ENCODE data around the gene CCDC34.
A peak's percentile ranks its signal among the peaks of the same experiment; 100 is the strongest.
"Not testable (repeated sequence)": the region's sequence is repeated elsewhere in the genome, so short reads cannot be mapped to it uniquely, and the experiment has no call there.

Gene CCDC34

GRCh38 chr11:27334764-27335163, 28.3 kb downstream of the CCDC34 start:
- not testable (repeated sequence) for H3K4me3 ChIP-seq, H3K27ac ChIP-seq

GRCh38 chr11:27331981-27332380, 31.0 kb downstream of the CCDC34 start:
- Histone ChIP-seq H3K27ac (no peak overlapping the region), H3K4me3 (no peak overlapping the region)

GRCh38 chr11:27330633-27331270, 32.3 kb downstream of the CCDC34 start:
- H3K27ac ChIP-seq = no peak overlapping the region

GRCh38 chr11:27329867-27330632, 33.0 kb downstream of the CCDC34 start:
- Histone ChIP-seq H3K27ac (no peak overlapping the region), H3K4me3 (no peak overlapping the region)

More at GRCh38 chr11:27330633-27331270, 32.3 kb downstream of the CCDC34 start:
- no peak overlapping the region for H3K4me3 ChIP-seq

GRCh38 chr11:27328614-27329013, 34.4 kb downstream of the CCDC34 start:
- H3K27ac ChIP-seq = peak overlapping the region in 2 of 21 experiments; percentile 2 to 34

GRCh38 chr11:27327064-27327463, 36.0 kb downstream of the CCDC34 start:
- not testable (repeated sequence) for H3K4me3 ChIP-seq, H3K27ac ChIP-seq

More at GRCh38 chr11:27328614-27329013, 34.4 kb downstream of the CCDC34 start:
- H3K4me3 ChIP-seq = no peak overlapping the region

GRCh38 chr11:27322196-27322595, 40.8 kb downstream of the CCDC34 start:
- H3K27ac ChIP-seq, H3K4me3 ChIP-seq: not testable (repeated sequence)

GRCh38 chr11:27321340-27321739, 41.7 kb downstream of the CCDC34 start:
- H3K4me3 ChIP-seq, H3K27ac ChIP-seq: not testable (repeated sequence)

- Histone ChIP-seq H3K4me3 (no peak overlapping the region), H3K27ac (peak overlapping the region in 3 of 21 experiments; percentile 16 to 50 (median 38))
These were observed 43.9 kb downstream of the CCDC34 start for GRCh38 chr11:27319072-27319471.

GRCh38 chr11:27317751-27318150, 45.3 kb downstream of the CCDC34 start:
- Histone ChIP-seq H3K27ac (peak overlapping the region in 1 of 21 experiments; percentile 50), H3K4me3 (no peak overlapping the region)

GRCh38 chr11:27315836-27316235, 47.2 kb downstream of the CCDC34 start:
- Histone ChIP-seq H3K27ac (no peak overlapping the region), H3K4me3 (no peak overlapping the region)

- no peak overlapping the region for H3K4me3 ChIP-seq
- no peak overlapping the region for H3K27ac ChIP-seq
These were observed 49.7 kb downstream of the CCDC34 start for GRCh38 chr11:27313157-27313821.

GRCh38 chr11:27312110-27312509, 50.9 kb downstream of the CCDC34 start:
- Histone ChIP-seq H3K4me3 (no peak overlapping the region), H3K27ac (no peak overlapping the region)

GRCh38 chr11:27310707-27311106, 52.3 kb downstream of the CCDC34 start:
- H3K27ac ChIP-seq = no peak overlapping the region
- H3K4me3 ChIP-seq = no peak overlapping the region

- no peak overlapping the region for H3K4me3 ChIP-seq
- H3K27ac ChIP-seq = no peak overlapping the region
These were observed 52.8 kb downstream of the CCDC34 start for GRCh38 chr11:27310182-27310581.

- no peak overlapping the region for H3K27ac ChIP-seq
- H3K4me3 ChIP-seq = no peak overlapping the region
These were observed 54.0 kb downstream of the CCDC34 start for GRCh38 chr11:27309046-27309445.

- H3K4me3 ChIP-seq = no peak overlapping the region
- H3K27ac ChIP-seq = no peak overlapping the region
These were observed 55.8 kb downstream of the CCDC34 start for GRCh38 chr11:27307232-27307631.

- H3K27ac ChIP-seq = no peak overlapping the region
These were observed 57.3 kb downstream of the CCDC34 start for GRCh38 chr11:27305751-27306150.

GRCh38 chr11:27304514-27304913, 58.5 kb downstream of the CCDC34 start:
- no peak overlapping the region for H3K27ac ChIP-seq

More at GRCh38 chr11:27305751-27306150, 57.3 kb downstream of the CCDC34 start:
- no peak overlapping the region for H3K4me3 ChIP-seq

GRCh38 chr11:27303903-27304302, 59.1 kb downstream of the CCDC34 start:
- Histone ChIP-seq H3K27ac (no peak overlapping the region), H3K4me3 (no peak overlapping the region)

More at GRCh38 chr11:27304514-27304913, 58.5 kb downstream of the CCDC34 start:
- H3K4me3 ChIP-seq = no peak overlapping the region

- no peak overlapping the region for H3K4me3 ChIP-seq
- no peak overlapping the region for H3K27ac ChIP-seq
These were observed 62.0 kb downstream of the CCDC34 start for GRCh38 chr11:27300974-27301373.

Measured in skin epidermis (tissue), 12 donors.